SKM-1 (cell line): ENCODE measurements around the gene NOL4.

Source experiments
- DNase-seq: peaks from one replicate; lab custom pipeline; 2025; ENCODE audit not compliant: unreplicated experiment; lab: John Stamatoyannopoulos, UW

Gene NOL4

GRCh38 chr18:34194239-34194638 lies 30.5 kb downstream of the NOL4 start:
- no peak for DNase-seq

GRCh38 chr18:34189656-34190435 lies 34.9 kb downstream of the NOL4 start:
- DNase-seq, result no peak
